Measurements from ENCODE around the gene ENDOV.

GRCh38 chr17:80454557-80455335, 39.8 kb downstream of the ENDOV start:
- TF ChIP-seq CTCF (IDR thresholded peaks at IDR 0.05; ENCODE audit: poor library complexity) (no peak), EZH2 (IDR thresholded peaks at IDR 0.05; ENCODE audit: borderline replicate concordance) (no peak), EZH2phosphoT487 (IDR thresholded peaks at IDR 0.05; ENCODE audit: low read depth, severe bottlenecking, unreplicated experiment) (no peak)

Measured in hepatocyte (in vitro differentiated cells).